HAP-1 (cell line): Measurements from ENCODE around the gene PDRG1.
"Not testable (repeated sequence)": the region's sequence is repeated elsewhere in the genome, so short reads cannot be mapped to it uniquely, and the experiment has no call there.

Experiments used
- DNase-seq, 2 experiments: peaks; one replicate each; pipeline ENCODE4 v3.0.0-alpha.2; 2016 to 2020; ENCODE audit warnings: low spot score in 2 of 2
- H3K27me3 ChIP-seq: fragments of 250-450 bp; sonication (Bioruptor Pico); 2 replicates; pipeline ENCODE4 v1.5.1; 2020; ENCODE audit warnings: low read depth, mild to moderate bottlenecking, moderate library complexity
- H3K36me3 ChIP-seq: fragments of 250-450 bp; sonication (Bioruptor Pico); replicated peaks from 2 replicates; pipeline ENCODE4 v1.5.1; 2020; ENCODE audit warnings: mild to moderate bottlenecking
- H3K4me1 ChIP-seq: fragments of 250-450 bp; sonication (Bioruptor Pico); 2 replicates; pipeline ENCODE4 v1.5.1; 2020; ENCODE audit warnings: mild to moderate bottlenecking
- H3K4me3 ChIP-seq: fragments of 250-450 bp; sonication (Bioruptor Pico); 2 replicates; pipeline ENCODE4 v1.5.1; 2020; ENCODE audit warnings: mild to moderate bottlenecking, moderate library complexity
- H3K9me3 ChIP-seq: fragments of 250-450 bp; sonication (Bioruptor Pico); 2 replicates; pipeline ENCODE4 v1.5.1; 2020; ENCODE audit warnings: mild to moderate bottlenecking, moderate library complexity
- in situ Hi-C: fragments of 300-500 bp; cut with MboI; formaldehyde crosslinking; loops from 3 replicates; pipeline ENCODE4 v1.14.3; 2020; ENCODE audit warnings: low sequenced_read_pairs, inconsistent platforms, mixed read lengths

The PDRG1 gene

GRCh38 chr20:31917962-31918412 lies 33.9 kb downstream of the PDRG1 start:
- H3K36me3 ChIP-seq, H3K27me3 ChIP-seq, H3K4me1 ChIP-seq, H3K4me3 ChIP-seq, in situ Hi-C loops, DNase-seq, H3K9me3 ChIP-seq: not testable (repeated sequence)

GRCh38 chr20:31916708-31917107 lies 35.1 kb downstream of the PDRG1 start:
- Histone ChIP-seq H3K4me3 (no peak overlapping the region), H3K4me1 (no peaks in the 10 kb centered on the region), H3K9me3 (no peaks in the 10 kb centered on the region), H3K36me3 (no peaks in the 10 kb centered on the region), H3K27me3 (no peaks in the 10 kb centered on the region)
- DNase-seq = no peak
- in situ Hi-C loops = no loop called here

- in situ Hi-C loops = no loop called here
- Histone ChIP-seq H3K27me3 (no peaks in the 10 kb centered on the region), H3K9me3 (no peaks in the 10 kb centered on the region), H3K4me3 (no peak overlapping the region), H3K4me1 (no peaks in the 10 kb centered on the region), H3K36me3 (no peaks in the 10 kb centered on the region)
- no peak for DNase-seq
Measured at GRCh38 chr20:31915491-31916280, 36.2 kb downstream of the PDRG1 start.

DNA sequence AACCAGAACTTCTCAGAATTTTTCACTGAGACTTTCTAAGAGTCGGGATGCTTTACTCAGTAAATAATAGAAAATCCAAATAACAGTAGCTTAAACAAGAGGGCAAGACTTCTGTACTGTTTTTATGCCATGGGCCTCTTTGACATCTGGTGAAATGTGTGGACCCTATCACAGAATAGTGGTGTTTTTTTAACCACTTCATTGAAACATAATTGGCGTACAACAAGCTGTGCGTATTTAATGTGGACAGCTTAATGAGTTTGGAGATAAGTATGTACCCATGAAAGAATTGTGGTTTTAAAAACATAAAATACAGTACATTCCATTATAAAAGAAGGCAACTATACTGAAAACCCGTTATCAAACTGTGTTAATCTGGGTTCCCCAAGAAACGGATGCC lies 37.7 kb downstream of the PDRG1 start:
- Histone ChIP-seq H3K4me3 (no peak overlapping the region), H3K36me3 (no peaks in the 10 kb centered on the region), H3K9me3 (no peaks in the 10 kb centered on the region), H3K27me3 (no peaks in the 10 kb centered on the region), H3K4me1 (no peaks in the 10 kb centered on the region)
- in situ Hi-C loops = no loop called here
- DNase-seq = no peak

DNA sequence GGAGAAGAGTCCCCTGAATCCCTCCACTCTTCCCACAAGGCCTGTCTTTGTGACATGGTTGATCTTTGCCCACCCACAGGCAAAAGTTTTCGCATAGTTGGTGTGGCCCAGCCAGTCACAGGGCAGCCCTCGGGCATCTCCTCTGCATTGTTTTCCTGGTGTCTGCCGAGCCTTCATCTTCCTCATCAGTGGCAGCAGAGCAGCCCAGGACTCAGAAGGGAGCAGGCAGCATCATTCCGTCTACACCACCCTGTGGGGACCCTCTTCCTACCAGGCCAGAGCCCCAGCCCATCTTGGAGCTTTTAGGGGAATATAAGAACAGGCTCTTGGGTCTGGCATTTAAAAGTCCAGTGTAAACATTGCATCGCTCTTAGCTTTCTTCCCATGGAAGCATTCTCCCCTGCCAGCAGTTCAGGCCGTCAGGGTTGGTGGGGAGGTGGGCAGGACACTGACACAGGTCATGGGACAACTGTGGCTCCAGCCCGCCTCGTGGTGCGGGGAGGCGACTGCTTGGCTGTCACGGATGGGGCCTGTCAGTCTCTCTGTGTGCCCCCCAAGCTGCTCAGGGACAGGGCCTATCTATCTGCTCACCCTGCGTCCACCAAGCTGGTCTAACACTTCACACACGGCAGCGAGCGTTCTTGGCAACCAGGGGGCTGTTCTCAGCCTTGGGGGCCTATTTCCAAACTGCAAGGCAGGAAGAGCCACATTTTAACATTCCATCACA lies 38.3 kb downstream of the PDRG1 start:
- DNase-seq = no peak
- no peaks in the 10 kb centered on the region for H3K27me3 ChIP-seq
- H3K4me3 ChIP-seq = no peak overlapping the region
- no peaks in the 10 kb centered on the region for H3K4me1 ChIP-seq
- H3K36me3 ChIP-seq = no peaks in the 10 kb centered on the region
- in situ Hi-C loops = no loop called here
- no peaks in the 10 kb centered on the region for H3K9me3 ChIP-seq

- Histone ChIP-seq H3K4me1 (no peaks in the 10 kb centered on the region), H3K36me3 (no peaks in the 10 kb centered on the region), H3K4me3 (no peak overlapping the region), H3K9me3 (no peaks in the 10 kb centered on the region), H3K27me3 (no peaks in the 10 kb centered on the region)
- DNase-seq = no peak
- in situ Hi-C loops = no loop called here
Measured at GRCh38 chr20:31910071-31910803, 41.6 kb downstream of the PDRG1 start.

GRCh38 chr20:31909253-31910070 lies 42.4 kb downstream of the PDRG1 start:
- DNase-seq = no peak
- H3K4me3 ChIP-seq = no peak overlapping the region
- no peaks in the 10 kb centered on the region for H3K4me1 ChIP-seq
- in situ Hi-C loops = no loop called here
- H3K36me3 ChIP-seq = no peaks in the 10 kb centered on the region
- H3K9me3 ChIP-seq = no peaks in the 10 kb centered on the region
- H3K27me3 ChIP-seq = no peaks in the 10 kb centered on the region

DNA sequence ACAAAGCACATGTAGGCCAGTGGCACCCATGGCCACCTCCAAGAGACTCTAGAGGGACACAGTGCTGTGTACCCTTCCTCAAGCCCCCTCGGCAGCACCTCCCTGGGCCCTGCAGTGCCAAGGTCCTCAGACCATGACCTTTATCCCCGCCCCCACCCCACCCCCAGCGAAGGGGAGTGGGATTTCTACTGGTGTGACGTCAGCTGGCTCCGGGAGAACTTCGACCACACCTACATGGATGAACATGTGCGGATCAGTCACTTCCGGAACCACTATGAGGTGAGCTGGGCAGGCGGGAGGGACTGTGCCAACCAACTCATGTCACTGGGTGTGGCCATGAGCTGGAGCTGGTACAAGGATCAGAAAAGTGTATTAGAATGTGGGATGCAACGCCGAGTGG lies 43.4 kb downstream of the PDRG1 start:
- Histone ChIP-seq H3K36me3 (no peaks in the 10 kb centered on the region), H3K27me3 (no peaks in the 10 kb centered on the region), H3K4me3 (no peak overlapping the region), H3K4me1 (no peaks in the 10 kb centered on the region), H3K9me3 (no peaks in the 10 kb centered on the region)
- in situ Hi-C loops = no loop called here
- DNase-seq = no peak

GRCh38 chr20:31908016-31908415 lies 43.8 kb downstream of the PDRG1 start:
- no peaks in the 10 kb centered on the region for H3K36me3 ChIP-seq
- no peaks in the 10 kb centered on the region for H3K27me3 ChIP-seq
- DNase-seq = no peak
- in situ Hi-C loops = no loop called here
- H3K4me1 ChIP-seq = no peaks in the 10 kb centered on the region
- no peak overlapping the region for H3K4me3 ChIP-seq
- no peaks in the 10 kb centered on the region for H3K9me3 ChIP-seq

- Histone ChIP-seq H3K4me1 (no peaks in the 10 kb centered on the region), H3K27me3 (no peaks in the 10 kb centered on the region), H3K36me3 (no peaks in the 10 kb centered on the region), H3K4me3 (no peak overlapping the region), H3K9me3 (no peaks in the 10 kb centered on the region)
- in situ Hi-C loops = no loop called here
- DNase-seq = no peak
Measured at GRCh38 chr20:31907046-31907445, 44.8 kb downstream of the PDRG1 start.

- in situ Hi-C loops = no loop called here
- Histone ChIP-seq H3K4me1 (no peaks in the 10 kb centered on the region), H3K4me3 (no peak overlapping the region), H3K27me3 (no peaks in the 10 kb centered on the region), H3K36me3 (no peaks in the 10 kb centered on the region), H3K9me3 (no peaks in the 10 kb centered on the region)
- DNase-seq = peak in 1 of 2 experiments; percentile 31
Measured at GRCh38 chr20:31906001-31906400, 45.8 kb downstream of the PDRG1 start.

DNA sequence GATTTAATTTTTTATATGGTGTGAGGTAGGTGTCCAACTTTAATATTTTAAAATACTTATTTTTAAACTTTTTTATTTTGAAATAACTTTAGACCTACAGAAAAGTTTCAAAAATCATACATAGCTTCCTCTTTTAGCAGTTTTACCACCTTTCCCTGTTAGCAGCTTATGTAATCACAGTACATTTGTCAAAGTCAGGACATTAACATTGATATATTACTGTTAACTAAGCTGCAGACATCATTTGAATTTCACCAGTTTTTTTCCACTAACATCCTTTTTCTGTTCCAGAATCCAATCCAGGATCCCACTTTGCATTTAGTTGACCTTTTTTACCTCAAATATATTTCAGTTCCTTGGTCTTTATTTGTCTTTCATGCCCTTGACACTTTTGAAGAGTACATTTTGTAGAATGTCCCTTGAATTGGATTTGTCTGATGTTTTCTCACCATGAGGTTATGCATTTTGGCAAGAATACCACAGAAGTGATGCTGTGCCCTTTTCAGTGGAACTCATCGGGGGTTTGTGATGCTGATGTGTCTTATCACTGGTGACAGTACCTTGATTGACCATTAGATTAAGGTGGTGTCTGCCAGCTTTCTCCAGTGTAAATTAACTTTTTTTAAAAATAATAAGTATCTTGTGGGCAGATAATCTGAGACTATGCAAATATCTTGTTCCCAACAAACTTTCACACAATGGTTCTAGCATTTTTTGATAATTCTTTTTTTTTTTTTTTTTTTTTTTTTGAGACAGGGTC lies 48.0 kb downstream of the PDRG1 start:
- no peaks in the 10 kb centered on the region for H3K4me1 ChIP-seq
- in situ Hi-C loops = no loop called here
- H3K4me3 ChIP-seq = no peak overlapping the region
- H3K36me3 ChIP-seq = no peaks in the 10 kb centered on the region
- H3K27me3 ChIP-seq = no peaks in the 10 kb centered on the region
- no peak for DNase-seq
- H3K9me3 ChIP-seq = no peaks in the 10 kb centered on the region

DNA sequence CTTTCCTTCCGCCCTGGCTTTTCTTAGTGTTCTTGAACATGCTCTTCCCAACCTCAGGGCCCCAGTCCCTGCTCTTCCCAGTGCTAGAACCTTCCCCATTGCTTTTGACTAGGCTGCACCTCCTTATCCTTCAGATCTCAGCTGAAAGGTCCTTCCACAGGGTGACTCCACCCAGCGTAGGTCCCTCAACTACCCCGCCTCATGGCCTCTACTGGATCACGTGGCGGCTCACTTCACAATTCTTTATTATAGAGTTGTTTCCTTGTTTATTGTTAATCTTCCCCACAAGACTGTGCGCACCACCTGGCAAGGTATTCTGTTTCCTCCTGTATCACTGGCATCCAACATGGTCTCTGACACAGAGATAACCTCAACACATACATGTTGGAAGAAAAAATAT lies 50.2 kb downstream of the PDRG1 start:
- H3K27me3 ChIP-seq = no peaks in the 10 kb centered on the region
- H3K36me3 ChIP-seq = no peaks in the 10 kb centered on the region
- DNase-seq = no peak
- no peak overlapping the region for H3K4me3 ChIP-seq
- H3K9me3 ChIP-seq = no peaks in the 10 kb centered on the region
- in situ Hi-C loops = no loop called here
- no peaks in the 10 kb centered on the region for H3K4me1 ChIP-seq
